H9 (cell line): ENCODE measurements around the gene DOK5. TPM values are rescaled to one million over a fixed set of nuclear protein-coding genes. Genes with fewer than 3 reads are reported as not detected.

Source experiments
- DNase-seq: peaks from one replicate; pipeline ENCODE4 v3.0.0-alpha.2; 2017
- H2AFZ ChIP-seq: one replicate; pipeline ENCODE4 v1.6.1; 2013; ENCODE audit warnings: mild to moderate bottlenecking, low read length, control low read depth, moderate library complexity
- H2AK5ac ChIP-seq: 2 replicates; pipeline ENCODE4 v1.6.1; 2013; ENCODE audit warnings: low read length, control low read depth, mixed read lengths; ENCODE audit not compliant: insufficient read length
- H2BK120ac ChIP-seq: one replicate; pipeline ENCODE4 v1.6.1; 2013; ENCODE audit warnings: low read depth, mild to moderate bottlenecking, low read length, control low read depth, inconsistent platforms; ENCODE audit not compliant: poor library complexity, severe bottlenecking
- H2BK12ac ChIP-seq: 2 replicates; pipeline ENCODE4 v1.6.1; 2013; ENCODE audit warnings: low read length, control low read depth, mixed read lengths, low read depth; ENCODE audit not compliant: insufficient read length
- H2BK15ac ChIP-seq: 2 replicates; pipeline ENCODE4 v1.6.1; 2013; ENCODE audit warnings: low read depth, low read length, control low read depth
- H2BK20ac ChIP-seq: one replicate; pipeline ENCODE4 v1.6.1; 2013; ENCODE audit warnings: low read depth, mild to moderate bottlenecking, low read length, control low read depth, inconsistent platforms; ENCODE audit not compliant: poor library complexity, severe bottlenecking
- H2BK5ac ChIP-seq: 2 replicates; pipeline ENCODE4 v1.6.1; 2013; ENCODE audit warnings: low read length, control low read depth, mixed read lengths; ENCODE audit not compliant: insufficient read length
- H3K14ac ChIP-seq: 2 replicates; pipeline ENCODE4 v1.6.1; 2013; ENCODE audit warnings: low read length, control low read depth; ENCODE audit not compliant: insufficient read depth
- H3K18ac ChIP-seq: 2 replicates; pipeline ENCODE4 v1.6.1; 2013; ENCODE audit warnings: low read depth, mild to moderate bottlenecking, mixed read lengths, low read length, control low read depth; ENCODE audit not compliant: insufficient read length
- H3K23ac ChIP-seq: 2 replicates; pipeline ENCODE4 v1.6.1; 2013; ENCODE audit warnings: low read length, control low read depth, mixed read lengths, low read depth; ENCODE audit not compliant: insufficient read length
- H3K23me2 ChIP-seq: 2 replicates; pipeline ENCODE4 v1.6.1; 2013; ENCODE audit warnings: low read depth, mild to moderate bottlenecking, mixed read lengths, low read length, control low read depth; ENCODE audit not compliant: insufficient read length, poor library complexity, severe bottlenecking
- H3K27ac ChIP-seq: 2 replicates; pipeline ENCODE4 v1.5.1; 2013; ENCODE audit warnings: low read length, control low read depth, mixed read lengths, low read depth; ENCODE audit not compliant: insufficient read length
- H3K27me3 ChIP-seq: 2 replicates; pipeline ENCODE4 v1.6.1; 2013; ENCODE audit warnings: low read length, control low read depth, inconsistent platforms; ENCODE audit not compliant: insufficient read depth
- H3K4ac ChIP-seq: 2 replicates; pipeline ENCODE4 v1.6.1; 2013; ENCODE audit warnings: low read depth, mild to moderate bottlenecking, control low read depth, inconsistent platforms, low read length, moderate library complexity
- H3K4me1 ChIP-seq: 2 replicates; pipeline ENCODE4 v1.6.1; 2013; ENCODE audit warnings: low read length, control low read depth, inconsistent platforms; ENCODE audit not compliant: insufficient read depth
- H3K4me2 ChIP-seq: 2 replicates; pipeline ENCODE4 v1.6.1; 2013; ENCODE audit warnings: low read length, control low read depth, mixed read lengths; ENCODE audit not compliant: insufficient read length, insufficient read depth
- H3K56ac ChIP-seq: 2 replicates; pipeline ENCODE4 v1.6.1; 2013; ENCODE audit warnings: low read depth, mild to moderate bottlenecking, mixed read lengths, low read length, control low read depth; ENCODE audit not compliant: insufficient read length
- H3K79me1 ChIP-seq: 2 replicates; pipeline ENCODE4 v1.6.1; 2013; ENCODE audit warnings: low read depth, mild to moderate bottlenecking, moderate library complexity, low read length, control low read depth, inconsistent platforms; ENCODE audit not compliant: insufficient read depth, poor library complexity, severe bottlenecking
- H3K79me2 ChIP-seq: 2 replicates; pipeline ENCODE4 v1.6.1; 2013; ENCODE audit warnings: low read length, control low read depth, inconsistent platforms; ENCODE audit not compliant: insufficient read depth
- H3K9ac ChIP-seq: 2 replicates; pipeline ENCODE4 v1.6.1; 2013; ENCODE audit warnings: low read length, control low read depth, mixed read lengths; ENCODE audit not compliant: insufficient read length; ENCODE audit errors: extremely low read depth
- H3K9me3 ChIP-seq: one replicate; pipeline ENCODE4 v1.6.1; 2013; ENCODE audit warnings: low read depth, low read length, inconsistent platforms; ENCODE audit not compliant: control insufficient read depth
- H3T11ph ChIP-seq: one replicate; pipeline ENCODE4 v1.6.1; 2013; ENCODE audit warnings: mild to moderate bottlenecking, low read length, control low read depth, inconsistent platforms
- H4K20me1 ChIP-seq: one replicate; pipeline ENCODE4 v1.6.1; 2013; ENCODE audit not compliant: control insufficient read depth, insufficient read length, insufficient read depth
- H4K5ac ChIP-seq: 2 replicates; pipeline ENCODE4 v1.6.1; 2013; ENCODE audit warnings: low read depth, mild to moderate bottlenecking, mixed read lengths, low read length, control low read depth; ENCODE audit not compliant: insufficient read length
- H4K8ac ChIP-seq: replicated peaks from 2 replicates; pipeline ENCODE4 v1.6.1; 2013; ENCODE audit warnings: low read length, control low read depth, mixed read lengths, low read depth; ENCODE audit not compliant: insufficient read length
- H4K91ac ChIP-seq: 2 replicates; pipeline ENCODE4 v1.6.1; 2013; ENCODE audit warnings: low read depth, mild to moderate bottlenecking, moderate library complexity, mixed read lengths, low read length, control low read depth; ENCODE audit not compliant: insufficient read length
- H3K27ac Mint-ChIP-seq, 3 experiments: 2 replicates in 2 of 3; 3 replicates in 1 of 3; pipeline ENCODE4 v1.8.0; 2020 to 2021; ENCODE audit warnings: mixed read lengths in 3 of 3, mild to moderate bottlenecking in 1 of 3, moderate library complexity in 1 of 3
- H3K27me3 Mint-ChIP-seq: 2 replicates; pipeline ENCODE4 v1.8.0; 2021; ENCODE audit warnings: low read depth, mild to moderate bottlenecking, moderate library complexity, mixed read lengths
- H3K36me3 Mint-ChIP-seq, 3 experiments: 2 replicates in 2 of 3; 3 replicates in 1 of 3; pipeline ENCODE4 v1.8.0; 2020 to 2021; ENCODE audit warnings: low read depth in 3 of 3, mixed read lengths in 3 of 3; ENCODE audit not compliant: insufficient read depth in 1 of 3
- H3K4me1 Mint-ChIP-seq, 2 experiments: 2 replicates each; pipeline ENCODE4 v1.8.0; 2020; ENCODE audit warnings: mixed read lengths in 2 of 2
- H3K4me3 Mint-ChIP-seq, 2 experiments: 2 replicates in 1 of 2; 3 replicates in 1 of 2; pipeline ENCODE4 v1.8.0; 2020 to 2021; ENCODE audit warnings: mild to moderate bottlenecking in 2 of 2, mixed read lengths in 2 of 2, moderate library complexity in 1 of 2
- H3K9me3 Mint-ChIP-seq, 2 experiments: 2 replicates in 1 of 2; 3 replicates in 1 of 2; pipeline ENCODE4 v1.8.0; 2020; ENCODE audit warnings: mild to moderate bottlenecking in 2 of 2, mixed read lengths in 2 of 2, moderate library complexity in 1 of 2
- CTCF ChIP-seq: fragments of 200-600 bp; sonication (generic); conservative IDR thresholded peaks from 3 replicates; pipeline ENCODE4 v1.8.0; 2021; ENCODE audit warnings: antibody characterized with exemption, mild to moderate bottlenecking
- WGBS: extraction: QIAGEN DNeasy Blood & Tissue Kit; methylation state at CpG from one replicate; pipeline ENCODE4 v1.1.7; 2013; ENCODE audit warnings: missing lambda C conversion rate, low lambda C conversion rate, mixed read lengths; ENCODE audit not compliant: insufficient read length; ENCODE audit errors: extremely low coverage; 5-methylcytosine and 5-hydroxymethylcytosine counted together
- total RNA-seq: library from RNA; stranded (reverse); gene quantifications from 2 replicates; pipeline ENCODE4 v1.2.1, GENCODE V29; 2021

DOK5 gene
- total RNA-seq, 1 experiment from 2014 or later, result 4.5 TPM

GRCh38 chr20:54515793-54516628 lies 40.6 kb downstream of the DOK5 start:
- no peak overlapping the region for H3K4me2 ChIP-seq

More at GRCh38 chr20:54515793-54516628, 40.6 kb downstream of the DOK5 start:
- no peak overlapping the region for H3K4me3 Mint-ChIP-seq
- H2BK12ac ChIP-seq, result no peak overlapping the region
- no peak overlapping the region for H2BK20ac ChIP-seq
- no peak overlapping the region for H3K56ac ChIP-seq
- peaks cover 11 to 23% of the 10 kb centered on the region in 2 experiments for H3K4me1 Mint-ChIP-seq
- H3K4me1 ChIP-seq, result peaks cover 6% of the 10 kb centered on the region; the same call in 1 of the 2 replicates
- H3K27me3 Mint-ChIP-seq, result no peaks in the 10 kb centered on the region
- no peaks in the 10 kb centered on the region for H3K79me2 ChIP-seq
- H3K79me1 ChIP-seq, result no peaks in the 10 kb centered on the region
- H2BK5ac ChIP-seq, result no peak overlapping the region
- no peak overlapping the region for H3K18ac ChIP-seq
- H3K27me3 ChIP-seq, result no peaks in the 10 kb centered on the region
- no peak overlapping the region for H4K8ac ChIP-seq
- 0 out of 5 replicates have a peak, but pooled peaks cover 0 to 7% of the 10 kb centered on the region in 2 experiments for H3K9me3 Mint-ChIP-seq
- no peak overlapping the region for H2BK120ac ChIP-seq
- no peak overlapping the region for H3K23ac ChIP-seq
- no peaks in the 10 kb centered on the region for H4K20me1 ChIP-seq
- H4K5ac ChIP-seq, result no peak overlapping the region
- no peak overlapping the region for H3K4ac ChIP-seq
- H3K9me3 ChIP-seq, result no peaks in the 10 kb centered on the region
- no peak overlapping the region for H3T11ph ChIP-seq
- H3K27ac ChIP-seq, result no peak overlapping the region
- no peak overlapping the region for H2AK5ac ChIP-seq
- no peak for DNase-seq
- no peak overlapping the region for H2BK15ac ChIP-seq
- H4K91ac ChIP-seq, result no peak overlapping the region
- H2AFZ ChIP-seq, result no peak overlapping the region
- H3K27ac Mint-ChIP-seq, result no peak overlapping the region; a peak in 1 of 7 replicates
- H3K36me3 Mint-ChIP-seq, result peaks cover 0 to 9% (median 6%) of the 10 kb centered on the region in 3 experiments; a peak in 5 of 7 replicates
- H3K23me2 ChIP-seq, result no peaks in the 10 kb centered on the region
- no peak overlapping the region for H3K9ac ChIP-seq
- no CpG with 5 or more reads among the region's 6 CpGs for WGBS
- TF ChIP-seq CTCF, result no peak
- H3K14ac ChIP-seq, result no peak overlapping the region
